HEK293 (cell line): Measurements from ENCODE around the gene SAMD14.

Source experiments
- CTCF ChIA-PET: fragments of 350-600 bp; formaldehyde crosslinking; extraction: SDS; loops from one replicate; lab custom pipeline; 2021; ENCODE audit warnings: antibody characterized with exemption; lab: Yijun Ruan, JAX
- POLR2A ChIA-PET: fragments of 300-600 bp; formaldehyde crosslinking; extraction: SDS; loops from one replicate; lab custom pipeline; 2020; ENCODE audit warnings: antibody characterized with exemption, inconsistent platforms; lab: Yijun Ruan, JAX
- H3K27ac ChIP-seq: fragments of 200-500 bp; sonication (Bioruptor generic); 2 replicates; pipeline ENCODE4 v1.5.1; 2014; ENCODE audit warnings: low read depth, low read length, control low read depth, inconsistent platforms; ENCODE audit errors: extremely low read depth
- H3K36me3 ChIP-seq, 2 experiments: fragments of 200-500 bp in 1 of 2; sonication (Bioruptor generic) in 1 of 2; 1 replicate in 1 of 2; 2 replicates in 1 of 2; pipeline ENCODE4 v1.5.1; 2014 to 2017; ENCODE audit warnings: inconsistent platforms in 2 of 2, low read length in 2 of 2; ENCODE audit not compliant: control insufficient read depth in 2 of 2, insufficient read depth in 1 of 2
- H3K4me1 ChIP-seq: fragments of 200-500 bp; sonication (Bioruptor generic); 2 replicates; pipeline ENCODE4 v1.5.1; 2014; ENCODE audit warnings: mild to moderate bottlenecking, low read length, inconsistent platforms; ENCODE audit not compliant: control insufficient read depth, insufficient read depth
- H3K4me3 ChIP-seq: 2 replicates; pipeline ENCODE4 v1.5.1; 2011; ENCODE audit warnings: low read depth, mild to moderate bottlenecking, control low read depth, low read length, moderate library complexity
- H3K9me3 ChIP-seq: fragments of 200-500 bp; sonication (Bioruptor generic); 2 replicates; pipeline ENCODE4 v1.5.1; 2014; ENCODE audit warnings: low read depth, low read length, inconsistent platforms; ENCODE audit not compliant: control insufficient read depth, insufficient read depth
- BCL11B ChIP-seq: fragments of 450-650 bp; formaldehyde crosslinking; IDR thresholded peaks from 2 replicates; pipeline ENCODE4 v1.5.1; 2016; ENCODE audit warnings: low read depth, missing biosample characterization, missing genetic modification characterization
- EGR2 ChIP-seq: fragments of 450-650 bp; formaldehyde crosslinking; IDR thresholded peaks from 2 replicates; pipeline ENCODE4 v1.5.1; 2016; ENCODE audit warnings: low read depth, missing biosample characterization, missing genetic modification characterization
- PRDM1 ChIP-seq: fragments of 450-650 bp; formaldehyde crosslinking; IDR thresholded peaks from 2 replicates; pipeline ENCODE4; 2016; ENCODE audit warnings: missing biosample characterization, missing genetic modification characterization
- REPIN1 ChIP-seq: fragments of 450-650 bp; formaldehyde crosslinking; IDR thresholded peaks from 2 replicates; pipeline ENCODE4 v1.5.1; 2017; ENCODE audit warnings: missing biosample characterization, missing genetic modification characterization, low read depth
- TCF7L2 ChIP-seq: IDR thresholded peaks from 2 replicates; pipeline ENCODE4 v1.6.1; 2011; ENCODE audit warnings: low read depth, mild to moderate bottlenecking, inconsistent platforms, low read length, moderate library complexity, borderline replicate concordance
- ZBTB10 ChIP-seq: fragments of 450-650 bp; formaldehyde crosslinking; IDR thresholded peaks from 2 replicates; pipeline ENCODE4 v1.5.1; 2016; ENCODE audit warnings: missing biosample characterization, missing genetic modification characterization
- ZBTB7A ChIP-seq: fragments of 450-650 bp; formaldehyde crosslinking; IDR thresholded peaks from 2 replicates; pipeline ENCODE4 v1.5.1; 2016; ENCODE audit warnings: low read depth, missing biosample characterization, missing genetic modification characterization
- ZFHX2 ChIP-seq: fragments of 450-650 bp; formaldehyde crosslinking; conservative IDR thresholded peaks from 2 replicates; pipeline ENCODE4 v1.5.1; 2016; ENCODE audit warnings: missing biosample characterization, missing genetic modification characterization
- ZNF114 ChIP-seq: fragments of 450-650 bp; formaldehyde crosslinking; IDR thresholded peaks from 2 replicates; pipeline ENCODE4 v1.5.0; 2017; ENCODE audit warnings: missing biosample characterization, missing genetic modification characterization
- ZNF132 ChIP-seq: fragments of 450-650 bp; formaldehyde crosslinking; IDR thresholded peaks from 2 replicates; pipeline ENCODE4 v1.5.1; 2017; ENCODE audit warnings: missing biosample characterization, missing genetic modification characterization, borderline replicate concordance
- ZNF214 ChIP-seq: fragments of 450-650 bp; formaldehyde crosslinking; IDR thresholded peaks from 2 replicates; pipeline ENCODE4 v1.5.1; 2017; ENCODE audit warnings: missing biosample characterization, mild to moderate bottlenecking, missing genetic modification characterization, borderline replicate concordance
- ZNF239 ChIP-seq: fragments of 450-650 bp; formaldehyde crosslinking; IDR thresholded peaks from 2 replicates; pipeline ENCODE4 v1.5.1; 2016; ENCODE audit warnings: missing biosample characterization, missing genetic modification characterization
- ZNF292 ChIP-seq: fragments of 450-650 bp; formaldehyde crosslinking; IDR thresholded peaks from 2 replicates; pipeline ENCODE4 v1.5.1; 2016; ENCODE audit warnings: low read depth, missing biosample characterization, missing genetic modification characterization, borderline replicate concordance
- ZNF350 ChIP-seq: fragments of 450-650 bp; formaldehyde crosslinking; IDR thresholded peaks from 2 replicates; pipeline ENCODE4 v1.5.0; 2017; ENCODE audit warnings: missing biosample characterization, mild to moderate bottlenecking, missing genetic modification characterization
- ZNF354C ChIP-seq: fragments of 450-650 bp; formaldehyde crosslinking; IDR thresholded peaks from 2 replicates; pipeline ENCODE4 v1.5.1; 2016; ENCODE audit warnings: missing biosample characterization, missing genetic modification characterization, low read depth, borderline replicate concordance
- ZNF530 ChIP-seq: fragments of 450-650 bp; formaldehyde crosslinking; IDR thresholded peaks from 2 replicates; pipeline ENCODE4 v1.5.1; 2016; ENCODE audit warnings: low read depth, missing biosample characterization, missing genetic modification characterization
- ZNF555 ChIP-seq: fragments of 450-650 bp; formaldehyde crosslinking; conservative IDR thresholded peaks from 2 replicates; pipeline ENCODE4 v1.5.1; 2017; ENCODE audit warnings: missing biosample characterization, mild to moderate bottlenecking, missing genetic modification characterization, inconsistent platforms
- ZNF558 ChIP-seq: fragments of 450-650 bp; formaldehyde crosslinking; IDR thresholded peaks from 2 replicates; pipeline ENCODE4 v1.5.1; 2016; ENCODE audit warnings: missing biosample characterization, missing genetic modification characterization
- ZNF571 ChIP-seq: fragments of 450-650 bp; formaldehyde crosslinking; IDR thresholded peaks from 2 replicates; pipeline ENCODE4 v1.5.0; 2017; ENCODE audit warnings: missing biosample characterization, missing genetic modification characterization
- ZNF654 ChIP-seq: fragments of 450-650 bp; formaldehyde crosslinking; IDR thresholded peaks from 2 replicates; pipeline ENCODE4 v1.5.1; 2016; ENCODE audit warnings: low read depth, missing biosample characterization, missing genetic modification characterization
- ZNF747 ChIP-seq: fragments of 450-650 bp; formaldehyde crosslinking; IDR thresholded peaks from 2 replicates; pipeline ENCODE4 v1.5.1; 2016; ENCODE audit warnings: missing biosample characterization, missing genetic modification characterization
- ZSCAN18 ChIP-seq: fragments of 450-650 bp; formaldehyde crosslinking; IDR thresholded peaks from 2 replicates; pipeline ENCODE4 v1.5.1; 2016; ENCODE audit warnings: missing biosample characterization, missing genetic modification characterization
- TF ChIP-seq, protein P1 (sequence below): fragments of 450-650 bp; formaldehyde crosslinking; IDR thresholded peaks from 2 replicates; pipeline ENCODE4 v1.5.1; 2016; ENCODE audit warnings: missing biosample characterization, missing genetic modification characterization
- TF ChIP-seq, protein P2 (sequence below): fragments of 450-650 bp; formaldehyde crosslinking; IDR thresholded peaks from 2 replicates; pipeline ENCODE4; 2016; ENCODE audit warnings: missing biosample characterization, missing genetic modification characterization
- TF ChIP-seq, protein P3 (sequence below): fragments of 450-650 bp; formaldehyde crosslinking; IDR thresholded peaks from 2 replicates; pipeline ENCODE4 v1.5.1; 2016; ENCODE audit warnings: missing biosample characterization, missing genetic modification characterization
- TF ChIP-seq, protein P4 (sequence below): fragments of 450-650 bp; formaldehyde crosslinking; IDR thresholded peaks from 2 replicates; pipeline ENCODE4 v1.5.1; 2017; ENCODE audit warnings: missing biosample characterization, missing genetic modification characterization

Gene SAMD14

GRCh38 chr17:50128441-50129352 is 1.3 kb downstream of the SAMD14 start:
- peaks cover 6% of the 10 kb centered on the region for H3K4me1 ChIP-seq
- H3K9me3 ChIP-seq, result no peaks in the 10 kb centered on the region
- CTCF ChIA-PET, result interaction anchor here (0.6 to 0.7 kb wide), 2 partner anchors 45 to 49 kb away, joined by 3 read pairs; no protein-coding TSS in a partner anchor
- H3K36me3 ChIP-seq, result peaks cover 0 to 9% of the 10 kb centered on the region in 2 experiments; a peak in 1 of 3 replicates
- no peak overlapping the region for H3K27ac ChIP-seq
- no peak overlapping the region for H3K4me3 ChIP-seq
- POLR2A ChIA-PET, result interaction anchor here (0.7 kb wide), 1 partner anchor 19 kb away, joined by 6 read pairs; no protein-coding TSS in a partner anchor
- no peak for TF ChIP-seq REPIN1
- TF ChIP-seq ZNF747, result no peak
- 0 out of 2 replicates have a peak, but pooled peaks have one; percentile 29 for TF ChIP-seq ZNF571 (tag by site-specific recombination)
- no peak for TF ChIP-seq ZNF114
- TF ChIP-seq ZNF558 (tag by site-specific recombination), result no peak
- TF ChIP-seq TCF7L2, result no peak
- TF ChIP-seq ZNF354C (tag by site-specific recombination), result no peak
- no peak; the same call in 1 of the 2 replicates for TF ChIP-seq BCL11B (tag by site-specific recombination)
- TF ChIP-seq ZNF530 (tag by site-specific recombination), result no peak
- TF ChIP-seq ZNF654 (tag by site-specific recombination), result no peak
- TF ChIP-seq ZBTB7A, result no peak
- TF ChIP-seq, protein P1, sequence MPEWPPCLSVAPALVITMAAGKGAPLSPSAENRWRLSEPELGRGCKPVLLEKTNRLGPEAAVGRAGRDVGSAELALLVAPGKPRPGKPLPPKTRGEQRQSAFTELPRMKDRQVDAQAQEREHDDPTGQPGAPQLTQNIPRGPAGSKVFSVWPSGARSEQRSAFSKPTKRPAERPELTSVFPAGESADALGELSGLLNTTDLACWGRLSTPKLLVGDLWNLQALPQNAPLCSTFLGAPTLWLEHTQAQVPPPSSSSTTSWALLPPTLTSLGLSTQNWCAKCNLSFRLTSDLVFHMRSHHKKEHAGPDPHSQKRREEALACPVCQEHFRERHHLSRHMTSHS (tag by site-specific recombination), result no peak
- peak; percentile 76 for TF ChIP-seq PRDM1 (tag by site-specific recombination)
- TF ChIP-seq, protein P2, sequence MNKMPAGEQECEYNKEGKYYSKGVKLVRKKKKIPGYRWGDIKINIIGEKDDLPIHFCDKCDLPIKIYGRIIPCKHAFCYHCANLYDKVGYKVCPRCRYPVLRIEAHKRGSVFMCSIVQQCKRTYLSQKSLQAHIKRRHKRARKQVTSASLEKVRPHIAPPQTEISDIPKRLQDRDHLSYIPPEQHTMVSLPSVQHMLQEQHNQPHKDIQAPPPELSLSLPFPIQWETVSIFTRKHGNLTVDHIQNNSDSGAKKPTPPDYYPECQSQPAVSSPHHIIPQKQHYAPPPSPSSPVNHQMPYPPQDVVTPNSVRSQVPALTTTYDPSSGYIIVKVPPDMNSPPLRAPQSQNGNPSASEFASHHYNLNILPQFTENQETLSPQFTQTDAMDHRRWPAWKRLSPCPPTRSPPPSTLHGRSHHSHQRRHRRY (tag by site-specific recombination), result no peak
- TF ChIP-seq ZNF555, result no peak
- TF ChIP-seq, protein P3, sequence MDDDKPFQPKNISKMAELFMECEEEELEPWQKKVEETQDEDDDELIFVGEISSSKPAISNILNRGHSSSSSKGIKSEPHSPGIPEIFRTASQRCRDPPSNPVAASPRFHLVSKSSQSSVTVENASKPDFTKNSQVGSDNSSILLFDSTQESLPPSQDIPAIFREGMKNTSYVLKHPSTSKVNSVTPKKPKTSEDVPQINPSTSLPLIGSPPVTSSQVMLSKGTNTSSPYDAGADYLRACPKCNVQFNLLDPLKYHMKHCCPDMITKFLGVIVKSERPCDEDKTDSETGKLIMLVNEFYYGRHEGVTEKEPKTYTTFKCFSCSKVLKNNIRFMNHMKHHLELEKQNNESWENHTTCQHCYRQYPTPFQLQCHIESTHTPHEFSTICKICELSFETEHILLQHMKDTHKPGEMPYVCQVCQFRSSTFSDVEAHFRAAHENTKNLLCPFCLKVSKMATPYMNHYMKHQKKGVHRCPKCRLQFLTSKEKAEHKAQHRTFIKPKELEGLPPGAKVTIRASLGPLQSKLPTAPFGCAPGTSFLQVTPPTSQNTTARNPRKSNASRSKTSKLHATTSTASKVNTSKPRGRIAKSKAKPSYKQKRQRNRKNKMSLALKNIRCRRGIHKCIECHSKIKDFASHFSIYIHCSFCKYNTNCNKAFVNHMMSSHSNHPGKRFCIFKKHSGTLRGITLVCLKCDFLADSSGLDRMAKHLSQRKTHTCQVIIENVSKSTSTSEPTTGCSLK (tag by site-specific recombination), result no peak
- TF ChIP-seq EGR2 (tag by site-specific recombination), result peak; percentile 91
- TF ChIP-seq ZFHX2 (tag by site-specific recombination), result peak; percentile 92
- TF ChIP-seq ZNF239 (tag by site-specific recombination), result no peak
- TF ChIP-seq ZNF292 (tag by site-specific recombination), result no peak
- TF ChIP-seq, protein P4, sequence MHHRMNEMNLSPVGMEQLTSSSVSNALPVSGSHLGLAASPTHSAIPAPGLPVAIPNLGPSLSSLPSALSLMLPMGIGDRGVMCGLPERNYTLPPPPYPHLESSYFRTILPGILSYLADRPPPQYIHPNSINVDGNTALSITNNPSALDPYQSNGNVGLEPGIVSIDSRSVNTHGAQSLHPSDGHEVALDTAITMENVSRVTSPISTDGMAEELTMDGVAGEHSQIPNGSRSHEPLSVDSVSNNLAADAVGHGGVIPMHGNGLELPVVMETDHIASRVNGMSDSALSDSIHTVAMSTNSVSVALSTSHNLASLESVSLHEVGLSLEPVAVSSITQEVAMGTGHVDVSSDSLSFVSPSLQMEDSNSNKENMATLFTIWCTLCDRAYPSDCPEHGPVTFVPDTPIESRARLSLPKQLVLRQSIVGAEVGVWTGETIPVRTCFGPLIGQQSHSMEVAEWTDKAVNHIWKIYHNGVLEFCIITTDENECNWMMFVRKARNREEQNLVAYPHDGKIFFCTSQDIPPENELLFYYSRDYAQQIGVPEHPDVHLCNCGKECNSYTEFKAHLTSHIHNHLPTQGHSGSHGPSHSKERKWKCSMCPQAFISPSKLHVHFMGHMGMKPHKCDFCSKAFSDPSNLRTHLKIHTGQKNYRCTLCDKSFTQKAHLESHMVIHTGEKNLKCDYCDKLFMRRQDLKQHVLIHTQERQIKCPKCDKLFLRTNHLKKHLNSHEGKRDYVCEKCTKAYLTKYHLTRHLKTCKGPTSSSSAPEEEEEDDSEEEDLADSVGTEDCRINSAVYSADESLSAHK (tag by site-specific recombination), result no peak
- no peak for TF ChIP-seq ZNF214 (tag by site-specific recombination)
- no peak for TF ChIP-seq ZNF132 (tag by site-specific recombination)
- no peak for TF ChIP-seq ZBTB10 (tag by site-specific recombination)
- TF ChIP-seq ZNF350, result no peak
- TF ChIP-seq ZSCAN18 (tag by site-specific recombination), result no peak
